Measurements from ENCODE around the gene NOMO2. TPM values are rescaled to one million over a fixed set of nuclear protein-coding genes. Genes with fewer than 3 reads are reported as not detected.
"Not testable (repeated sequence)": the region's sequence is repeated elsewhere in the genome, so short reads cannot be mapped to it uniquely, and the experiment has no call there.

Gene NOMO2
- total RNA-seq, 3 donors from 2014 or later, result 61.3 to 106 (median 81.2) TPM

DNA sequence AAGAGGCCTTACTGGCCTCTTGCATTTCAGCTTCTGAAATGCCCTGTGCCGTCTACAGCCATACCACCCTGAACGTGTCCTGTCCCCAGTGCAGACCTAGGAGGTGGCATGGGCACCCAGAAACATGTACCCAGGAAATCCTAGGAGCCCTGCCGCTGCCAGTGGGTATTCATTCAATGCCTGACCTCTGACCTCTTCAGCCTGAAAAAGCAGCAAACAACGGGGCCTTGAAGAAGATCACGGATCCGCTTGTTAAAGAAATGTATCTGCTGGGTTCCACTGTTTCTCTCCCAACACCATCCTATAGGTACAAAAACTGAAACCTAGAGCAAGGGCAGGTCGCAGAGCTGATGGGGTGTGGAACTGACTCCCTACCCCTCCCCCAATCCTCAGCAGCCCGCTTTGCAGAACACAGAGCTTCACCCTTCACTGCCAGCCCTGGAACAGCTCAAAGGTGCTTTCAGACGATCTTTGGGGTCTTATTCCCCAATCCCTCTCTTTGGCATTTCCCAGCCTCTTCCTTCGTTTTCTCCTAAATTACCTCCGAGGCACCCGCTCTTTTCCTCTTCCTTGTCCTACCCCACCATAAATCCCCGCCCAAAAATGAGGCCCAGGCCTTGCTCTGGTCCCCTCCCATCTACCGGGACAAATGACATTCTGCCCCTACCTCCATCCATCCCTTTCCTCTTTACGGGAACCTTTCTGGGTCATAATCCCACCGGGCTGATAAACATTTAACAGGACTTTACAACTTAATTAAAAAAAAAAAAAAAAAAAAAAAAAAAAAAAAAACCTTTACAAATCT is 1.3 kb downstream of the NOMO2 start:
- intact Hi-C loops (cut with DNase I, micrococcal nuclease); H3K9me3 ChIP-seq; H3K36me3 ChIP-seq (ENCODE audit: low read depth); DNase-seq; H3K4me1 ChIP-seq (ENCODE audit: low read depth); H3K4me3 ChIP-seq; ATAC-seq: not testable (repeated sequence)

DNA sequence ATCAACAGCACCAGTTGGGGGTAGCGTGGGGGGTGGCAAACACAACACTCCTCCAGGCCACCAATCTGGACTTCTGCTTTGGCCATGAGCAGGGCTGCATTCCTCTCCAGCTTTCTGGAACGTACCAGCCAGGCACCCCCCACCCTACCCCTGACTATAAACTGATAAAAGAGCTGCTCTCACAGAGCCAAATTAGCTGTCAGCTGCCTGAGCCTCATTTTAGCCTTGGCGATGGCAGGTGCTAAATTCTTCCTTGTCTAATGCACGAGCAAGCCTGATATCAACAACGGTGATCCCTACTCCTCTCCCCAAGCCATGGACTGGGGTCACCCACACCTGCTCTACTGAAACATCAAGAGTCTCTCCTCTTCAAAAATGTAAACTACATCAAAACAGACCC is 8.2 kb downstream of the NOMO2 start:
- H3K4me1 ChIP-seq (ENCODE audit: low read depth); DNase-seq; H3K9me3 ChIP-seq; H3K36me3 ChIP-seq (ENCODE audit: low read depth); ATAC-seq; intact Hi-C loops (cut with DNase I, micrococcal nuclease); H3K4me3 ChIP-seq: not testable (repeated sequence)

GRCh38 chr16:18547382-18547781 is 14.5 kb downstream of the NOMO2 start:
- intact Hi-C loops (cut with DNase I, micrococcal nuclease); H3K9me3 ChIP-seq; ATAC-seq; DNase-seq; H3K4me3 ChIP-seq; H3K4me1 ChIP-seq (ENCODE audit: low read depth); H3K36me3 ChIP-seq (ENCODE audit: low read depth): not testable (repeated sequence)

- ATAC-seq, DNase-seq: not testable (repeated sequence)
Observed at GRCh38 chr16:18546853-18547252, 15.0 kb downstream of the NOMO2 start.

DNA sequence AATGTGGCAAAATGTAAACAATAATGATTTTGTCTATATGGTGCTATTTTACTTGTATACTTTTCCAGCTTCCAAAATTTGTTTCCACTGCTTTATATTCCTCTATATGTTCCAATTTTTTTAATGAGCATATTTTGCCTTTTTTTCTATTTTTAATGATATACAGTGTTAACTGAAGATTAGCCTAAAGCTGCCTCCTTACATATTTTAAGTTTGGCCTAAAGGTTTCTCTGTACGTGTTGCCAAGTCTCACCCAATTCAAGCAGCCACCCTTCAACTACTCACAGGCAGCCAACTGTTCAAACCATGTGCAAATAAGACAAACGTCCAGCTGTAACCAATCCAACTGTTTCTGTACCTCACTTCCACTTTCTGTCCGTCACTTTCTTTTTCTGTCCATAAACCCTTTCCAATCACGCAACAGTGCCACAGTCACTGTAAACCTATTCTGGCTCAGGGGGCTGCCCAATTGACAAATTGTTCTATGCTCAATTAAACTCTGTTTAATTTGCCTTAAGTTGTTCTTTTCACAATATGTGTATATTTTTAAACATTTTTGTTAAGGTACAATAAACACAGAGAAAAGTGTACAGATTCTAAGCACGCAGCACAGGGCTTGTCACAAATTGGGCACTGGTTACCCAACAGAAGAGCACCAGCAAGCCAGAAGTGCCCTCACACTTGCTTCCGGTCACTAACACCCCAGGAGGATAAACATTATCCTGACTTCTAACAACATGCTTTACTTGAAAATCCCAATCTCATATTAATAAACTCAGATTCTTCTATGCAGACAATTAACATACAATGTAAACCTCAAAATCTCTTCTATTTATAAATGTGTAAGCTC is 17.4 kb downstream of the NOMO2 start:
- H3K4me3 ChIP-seq; H3K4me1 ChIP-seq (ENCODE audit: low read depth); H3K36me3 ChIP-seq (ENCODE audit: low read depth); DNase-seq; intact Hi-C loops (cut with DNase I, micrococcal nuclease); H3K9me3 ChIP-seq: not testable (repeated sequence)
- peak; percentile 17 for ATAC-seq

More at GRCh38 chr16:18546853-18547252, 15.0 kb downstream of the NOMO2 start:
- H3K36me3 ChIP-seq (ENCODE audit: low read depth); H3K4me1 ChIP-seq (ENCODE audit: low read depth); H3K9me3 ChIP-seq; H3K4me3 ChIP-seq; intact Hi-C loops (cut with DNase I, micrococcal nuclease): not testable (repeated sequence)

DNA sequence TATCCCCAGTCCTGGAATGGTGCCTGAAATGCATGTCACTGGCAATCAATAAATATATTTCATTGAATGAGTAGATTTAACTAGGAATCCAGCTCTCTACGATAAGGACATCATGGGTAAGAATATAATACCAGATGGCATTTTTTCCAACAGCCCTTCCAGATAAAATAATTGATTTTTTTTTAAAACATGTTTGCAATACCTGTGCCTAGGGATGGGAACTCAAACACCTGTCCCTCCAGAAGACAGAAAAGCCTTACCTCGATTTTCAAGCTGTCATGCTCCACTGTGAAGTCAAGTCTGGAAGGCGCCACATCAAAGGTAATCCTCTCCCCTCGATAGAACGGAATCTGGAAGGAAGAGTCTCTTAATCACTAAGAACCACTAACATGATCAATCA is 20.0 kb downstream of the NOMO2 start:
- intact Hi-C loops (cut with DNase I, micrococcal nuclease); H3K36me3 ChIP-seq (ENCODE audit: low read depth); H3K4me3 ChIP-seq; ATAC-seq; DNase-seq; H3K4me1 ChIP-seq (ENCODE audit: low read depth); H3K9me3 ChIP-seq: not testable (repeated sequence)

GRCh38 chr16:18537004-18537403 is 24.9 kb downstream of the NOMO2 start:
- H3K4me3 ChIP-seq; DNase-seq; H3K9me3 ChIP-seq; H3K36me3 ChIP-seq (ENCODE audit: low read depth); H3K4me1 ChIP-seq (ENCODE audit: low read depth); intact Hi-C loops (cut with DNase I, micrococcal nuclease): not testable (repeated sequence)
- peak; percentile 84 for ATAC-seq

GRCh38 chr16:18535519-18536168 is 26.3 kb downstream of the NOMO2 start:
- H3K4me1 ChIP-seq (ENCODE audit: low read depth); H3K9me3 ChIP-seq; intact Hi-C loops (cut with DNase I, micrococcal nuclease); H3K36me3 ChIP-seq (ENCODE audit: low read depth); DNase-seq; H3K4me3 ChIP-seq; ATAC-seq: not testable (repeated sequence)

- ATAC-seq; H3K4me1 ChIP-seq (ENCODE audit: low read depth); H3K4me3 ChIP-seq; DNase-seq; H3K9me3 ChIP-seq; intact Hi-C loops (cut with DNase I, micrococcal nuclease); H3K36me3 ChIP-seq (ENCODE audit: low read depth): not testable (repeated sequence)
Observed at GRCh38 chr16:18534308-18534707, 27.6 kb downstream of the NOMO2 start.

GRCh38 chr16:18531323-18531722 is 30.6 kb downstream of the NOMO2 start:
- H3K4me1 ChIP-seq (ENCODE audit: low read depth); ATAC-seq; H3K36me3 ChIP-seq (ENCODE audit: low read depth); H3K4me3 ChIP-seq; intact Hi-C loops (cut with DNase I, micrococcal nuclease); DNase-seq; H3K9me3 ChIP-seq: not testable (repeated sequence)

GRCh38 chr16:18530329-18530728 is 31.6 kb downstream of the NOMO2 start:
- H3K9me3 ChIP-seq; ATAC-seq; intact Hi-C loops (cut with DNase I, micrococcal nuclease): not testable (repeated sequence)

GRCh38 chr16:18526547-18526946 is 35.4 kb downstream of the NOMO2 start:
- intact Hi-C loops (cut with DNase I, micrococcal nuclease); H3K4me3 ChIP-seq; ATAC-seq; H3K4me1 ChIP-seq (ENCODE audit: low read depth); H3K36me3 ChIP-seq (ENCODE audit: low read depth); H3K9me3 ChIP-seq; DNase-seq: not testable (repeated sequence)

More at GRCh38 chr16:18530329-18530728, 31.6 kb downstream of the NOMO2 start:
- not testable (repeated sequence) for H3K36me3 ChIP-seq (ENCODE audit: low read depth); H3K4me3 ChIP-seq; H3K4me1 ChIP-seq (ENCODE audit: low read depth); DNase-seq

- H3K9me3 ChIP-seq; H3K36me3 ChIP-seq (ENCODE audit: low read depth); H3K4me1 ChIP-seq (ENCODE audit: low read depth); intact Hi-C loops (cut with DNase I, micrococcal nuclease); H3K4me3 ChIP-seq; DNase-seq; ATAC-seq: not testable (repeated sequence)
Observed at GRCh38 chr16:18525882-18526482, 35.9 kb downstream of the NOMO2 start.
